Mucosa of gallbladder (tissue), 1 donor: ENCODE data around the gene INSL3. TPM values are rescaled to one million over a fixed set of nuclear protein-coding genes. Genes with fewer than 3 reads are reported as not detected.
"Not testable (repeated sequence)": the region's sequence is repeated elsewhere in the genome, so short reads cannot be mapped to it uniquely, and the experiment has no call there.

Experiments used
- DNase-seq: peaks from one replicate; pipeline ENCODE4 v3.0.0-alpha.2; 2020; ENCODE audit warnings: low spot score
- total RNA-seq: library from RNA; stranded (reverse); gene quantifications from one replicate; pipeline ENCODE4 v1.2.1, GENCODE V29; 2021
- donor health status: DM: no; HTN: no; CAD: no.

INSL3 gene
- total RNA-seq, 1 donor from 2014 or later = not detected

DNA sequence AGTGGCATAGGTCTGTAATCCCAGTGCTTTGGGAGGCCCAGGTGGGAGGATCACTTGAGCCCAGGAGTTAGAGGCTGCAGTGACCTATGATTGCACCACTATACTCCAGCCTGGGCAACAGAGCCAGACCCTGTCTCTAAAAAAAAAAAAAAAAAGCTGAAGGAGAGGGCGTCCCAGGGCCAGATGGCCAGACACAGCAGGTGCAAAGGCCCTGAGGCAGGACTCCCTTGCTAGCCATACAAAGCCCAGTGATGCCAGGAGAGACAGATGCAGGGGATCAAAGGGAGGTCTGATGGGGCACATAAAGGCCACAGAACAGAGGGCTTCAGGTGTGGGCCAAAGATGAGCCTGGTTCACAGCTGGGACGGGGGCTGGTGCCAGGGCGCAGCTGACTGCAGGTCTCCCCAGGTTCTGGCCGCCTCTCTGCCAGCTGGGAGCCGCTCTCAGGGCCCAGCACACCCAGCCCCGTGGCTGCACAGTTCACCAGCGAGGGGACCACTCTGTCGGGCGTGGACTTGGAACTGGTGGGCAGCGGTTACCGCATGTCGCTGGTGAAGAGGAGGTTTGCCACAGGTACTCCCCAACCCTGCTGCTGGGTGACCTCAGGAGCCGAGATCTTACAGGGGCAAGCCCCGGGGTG is 33.9 kb downstream of the INSL3 start:
- no peak for DNase-seq

DNA sequence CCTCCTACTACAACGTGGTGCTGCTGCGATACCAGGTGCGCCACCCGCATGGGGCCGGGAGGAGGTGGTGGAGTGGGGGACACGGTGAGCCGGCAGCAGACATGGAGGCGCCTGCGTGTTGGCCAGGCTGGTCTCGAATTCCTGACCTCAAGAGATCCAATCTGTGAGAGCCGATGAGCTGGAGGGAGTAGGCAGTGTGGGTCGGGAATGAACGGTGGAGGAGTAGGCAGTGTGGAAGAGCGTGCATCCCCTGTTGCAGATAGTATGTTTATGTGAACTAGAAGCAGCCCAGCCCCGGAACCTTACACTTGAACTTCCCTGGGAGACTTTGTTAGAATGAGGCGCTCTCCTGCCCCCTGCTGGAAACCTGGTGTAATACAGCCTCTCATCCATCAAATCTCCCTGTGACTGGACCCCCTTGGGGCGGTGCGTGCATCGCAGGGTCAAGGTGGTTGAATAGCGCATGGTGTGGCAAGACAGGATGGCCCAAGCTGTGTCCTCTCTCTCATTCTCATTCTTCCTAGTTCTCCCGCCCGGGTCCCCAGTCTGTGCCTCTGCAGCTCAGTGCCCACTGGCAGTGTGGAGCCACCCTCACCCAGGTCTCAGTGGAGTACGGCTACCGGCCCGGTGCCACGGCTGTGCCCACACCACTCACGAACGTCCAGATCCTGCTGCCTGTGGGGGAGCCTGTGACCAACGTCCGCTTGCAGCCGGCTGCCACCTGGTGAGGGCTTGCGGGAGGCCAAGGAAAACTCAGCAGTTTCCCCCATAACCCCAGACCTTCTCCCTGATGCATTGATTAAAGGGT is 36.9 kb downstream of the INSL3 start:
- peak; percentile 66 for DNase-seq

DNA sequence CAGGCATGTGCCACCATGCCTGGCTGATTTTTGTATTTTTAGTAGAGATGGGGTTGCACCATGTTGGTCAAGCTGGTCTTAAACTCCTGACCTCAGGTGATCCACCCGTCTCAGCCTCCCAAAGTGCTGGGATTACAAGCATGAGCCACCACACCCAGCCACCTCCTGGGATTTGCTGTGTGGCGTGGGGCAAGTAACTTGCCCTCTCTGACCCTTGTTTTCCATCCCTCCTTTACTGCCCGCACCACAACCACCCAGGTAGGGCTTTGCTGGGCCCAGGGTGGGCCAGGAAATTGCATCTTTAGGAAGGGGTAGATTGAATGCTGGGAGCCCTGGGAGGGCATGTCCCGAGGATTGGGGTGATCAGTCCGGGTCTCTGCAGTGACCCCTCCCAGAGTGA is 37.6 kb downstream of the INSL3 start:
- DNase-seq = not testable (repeated sequence)

DNA sequence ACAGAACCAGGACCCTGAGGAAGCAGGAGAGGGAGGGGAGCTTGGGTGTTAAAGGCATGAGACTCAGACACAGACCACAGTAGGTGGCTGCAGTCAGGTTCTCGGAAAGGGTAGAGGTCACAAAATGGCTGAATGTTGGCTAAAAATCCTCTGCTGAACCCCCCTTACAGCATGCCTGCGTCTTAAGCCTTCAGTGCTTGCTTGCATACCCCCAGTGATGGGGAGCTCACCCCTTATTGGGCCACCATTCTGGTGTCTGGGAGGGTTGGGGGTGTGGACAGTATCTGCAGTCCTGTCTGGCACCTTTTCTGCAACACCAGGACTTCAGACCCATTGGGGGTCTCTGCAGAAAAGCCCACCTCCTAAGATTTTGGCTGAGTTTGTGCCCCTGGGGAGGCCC is 40.5 kb downstream of the INSL3 start:
- DNase-seq = no peak

DNA sequence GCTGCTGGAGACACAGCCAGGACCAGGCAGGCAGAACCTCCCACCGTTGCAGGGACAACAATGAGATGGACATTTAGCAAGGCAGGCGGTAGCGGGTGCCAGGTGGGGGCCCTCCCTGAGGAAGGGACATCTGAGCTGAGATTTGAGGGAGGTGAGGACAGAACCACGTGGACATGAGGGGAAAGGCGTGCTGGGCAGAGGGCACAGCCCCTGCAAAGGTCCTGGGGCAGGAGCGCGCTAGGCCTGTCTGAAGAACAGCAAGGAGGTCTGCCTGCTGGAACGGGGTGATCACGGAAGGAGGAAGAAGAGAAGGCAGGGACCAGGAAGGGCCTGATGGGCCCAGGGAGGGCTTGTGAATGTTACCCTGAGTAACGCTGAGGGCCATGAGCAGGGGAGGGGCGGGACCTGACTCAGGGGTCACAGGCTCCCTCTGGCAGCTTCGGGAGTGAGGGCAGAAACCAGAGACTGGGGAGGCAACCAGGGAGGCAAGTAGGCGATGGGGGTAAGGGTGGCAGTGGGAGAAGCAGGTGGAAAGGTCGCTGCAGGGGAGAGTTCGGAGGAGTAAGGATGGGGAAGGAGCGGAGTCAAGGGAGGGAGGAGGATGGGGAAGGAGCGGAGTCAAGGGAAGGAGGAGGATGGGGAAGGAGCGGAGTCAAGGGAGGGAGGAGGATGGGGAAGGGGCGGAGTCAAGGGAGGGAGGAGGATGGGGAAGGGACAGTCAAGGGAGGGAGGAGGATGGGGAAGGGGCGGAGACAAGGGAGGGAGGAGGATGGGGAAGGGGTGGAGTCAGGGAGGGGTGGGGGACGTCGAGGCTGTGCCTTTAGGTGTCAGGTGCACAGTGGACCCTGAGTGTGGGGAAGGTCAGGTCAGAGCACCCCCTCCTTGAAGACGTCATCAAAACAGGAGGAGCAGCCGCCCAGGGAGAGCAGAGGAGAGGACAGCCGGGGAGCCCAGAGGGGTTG is 42.1 kb downstream of the INSL3 start:
- DNase-seq = peak; percentile 59

DNA sequence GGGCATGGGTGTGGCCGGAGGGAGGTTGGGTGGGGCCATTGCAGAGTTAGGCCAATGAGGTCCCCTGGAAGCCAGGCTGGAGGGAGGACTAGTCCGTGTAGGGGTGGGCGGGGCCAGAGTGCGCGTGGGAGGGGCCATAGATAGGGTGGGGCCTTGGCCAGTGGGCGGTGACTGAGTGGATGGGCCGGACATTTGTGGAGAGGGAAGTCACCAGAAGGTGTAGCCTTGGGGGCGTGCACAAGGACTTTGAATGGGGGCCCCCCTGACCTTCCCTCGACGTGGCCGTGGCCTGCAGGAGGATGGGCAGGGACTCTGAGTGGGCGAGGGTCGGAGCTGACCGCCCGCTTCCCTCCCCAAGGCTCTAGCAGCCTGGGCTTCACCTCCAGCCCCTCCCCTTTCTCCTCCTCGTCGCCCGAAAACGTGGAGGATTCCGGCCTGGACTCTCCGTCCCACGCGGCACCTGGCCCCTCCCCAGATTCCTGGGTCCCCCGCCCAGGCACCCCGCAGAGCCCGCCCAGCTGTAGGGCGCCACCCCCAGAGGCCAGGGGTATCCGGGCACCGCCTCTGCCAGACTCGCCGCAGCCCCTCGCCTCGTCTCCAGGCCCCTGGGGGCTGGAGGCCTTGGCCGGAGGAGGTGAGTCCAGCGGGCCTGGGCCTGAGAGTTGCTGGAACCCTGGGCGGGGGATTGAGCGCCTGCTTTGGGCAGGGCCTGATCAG is 42.9 kb downstream of the INSL3 start:
- DNase-seq = peak; percentile 73

DNA sequence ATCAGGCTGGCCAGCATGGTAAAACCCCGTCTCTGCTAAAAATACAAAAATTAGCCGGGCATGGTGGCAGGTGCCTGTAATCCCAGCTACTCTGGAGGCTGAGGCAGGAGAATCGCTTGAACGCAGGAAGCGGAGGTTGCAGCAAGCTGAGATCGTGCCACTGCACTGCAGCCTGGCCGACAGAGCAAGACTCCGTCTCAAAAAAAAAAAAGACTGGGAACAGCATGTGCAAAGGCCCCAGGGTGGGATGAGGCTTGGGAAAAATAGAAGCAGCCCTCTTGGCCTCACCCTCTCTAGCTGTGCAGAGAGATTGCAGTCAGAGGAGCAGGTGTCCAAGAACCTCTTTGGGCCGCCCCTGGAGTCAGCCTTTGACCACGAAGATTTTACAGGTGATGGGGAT is 43.5 kb downstream of the INSL3 start:
- DNase-seq = not testable (repeated sequence)

DNA sequence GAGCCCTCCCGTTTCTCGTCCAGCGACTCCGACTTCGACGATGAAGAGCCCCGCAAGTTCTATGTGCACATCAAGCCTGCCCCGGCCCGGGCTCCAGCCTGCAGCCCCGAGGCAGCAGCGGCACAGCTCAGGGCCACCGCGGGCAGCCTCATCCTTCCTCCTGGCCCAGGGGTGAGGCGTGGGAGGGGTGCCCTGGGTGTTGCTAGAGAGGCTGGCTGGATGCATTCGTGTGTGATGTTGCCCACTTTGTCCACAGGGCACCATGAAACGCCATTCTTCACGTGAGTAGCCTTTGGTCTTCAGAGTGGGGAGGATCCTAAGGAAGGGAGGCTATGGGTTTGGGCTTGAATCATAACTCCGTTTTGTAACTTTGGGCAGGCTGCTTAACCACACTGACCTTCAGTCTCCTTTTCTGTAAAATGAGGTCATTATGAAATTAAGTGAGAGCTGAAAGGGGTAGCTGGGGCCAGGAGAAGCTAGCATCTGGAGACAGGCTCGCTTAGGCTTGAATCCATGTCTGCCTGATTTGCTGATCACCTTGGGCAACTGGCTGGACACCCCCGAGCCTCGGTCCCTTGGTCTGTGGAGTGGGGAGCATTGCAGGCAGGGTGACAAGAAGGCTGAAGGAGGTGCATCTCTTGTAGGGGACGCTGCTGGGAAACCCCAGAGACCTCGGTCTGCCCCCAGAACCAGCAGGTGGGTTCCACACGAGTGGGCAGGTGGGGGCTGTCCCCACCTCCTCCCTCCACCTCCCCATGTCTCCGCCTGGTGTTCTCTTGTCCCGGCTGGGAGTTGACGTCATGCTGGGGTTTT is 45.1 kb downstream of the INSL3 start:
- DNase-seq = no peak

DNA sequence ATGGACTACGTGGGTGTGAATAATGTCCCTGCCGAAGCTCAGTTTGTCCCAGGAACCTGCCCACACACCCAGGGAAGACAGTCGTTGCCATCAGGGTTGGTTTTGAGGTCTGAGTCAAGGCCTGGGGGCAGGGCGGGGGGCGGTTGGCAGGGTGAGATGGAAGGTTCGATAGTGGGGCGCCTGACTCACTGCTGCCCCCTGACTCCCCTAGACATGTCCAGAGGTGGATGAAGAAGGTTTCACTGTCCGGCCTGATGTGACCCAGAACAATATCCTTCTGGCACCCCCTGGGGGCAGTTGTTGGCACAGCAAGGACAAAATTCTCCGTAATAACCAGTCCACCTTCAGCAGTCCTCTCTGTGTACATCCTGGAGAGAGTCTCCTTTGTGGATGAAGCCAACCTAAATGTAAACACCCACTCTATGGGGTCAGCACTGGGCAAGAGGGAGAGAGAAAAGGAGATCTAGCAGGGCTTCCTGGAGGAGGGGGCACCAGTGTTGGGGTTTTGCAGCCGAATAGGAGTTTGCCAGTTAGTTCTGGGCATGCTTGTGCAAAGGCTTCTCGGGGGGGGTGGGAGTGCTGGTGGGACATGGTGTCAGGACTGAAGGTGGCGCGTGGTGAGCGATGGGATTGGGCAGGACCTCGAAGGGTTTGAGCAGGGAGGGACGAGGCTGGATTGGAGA is 45.9 kb downstream of the INSL3 start:
- no peak for DNase-seq

DNA sequence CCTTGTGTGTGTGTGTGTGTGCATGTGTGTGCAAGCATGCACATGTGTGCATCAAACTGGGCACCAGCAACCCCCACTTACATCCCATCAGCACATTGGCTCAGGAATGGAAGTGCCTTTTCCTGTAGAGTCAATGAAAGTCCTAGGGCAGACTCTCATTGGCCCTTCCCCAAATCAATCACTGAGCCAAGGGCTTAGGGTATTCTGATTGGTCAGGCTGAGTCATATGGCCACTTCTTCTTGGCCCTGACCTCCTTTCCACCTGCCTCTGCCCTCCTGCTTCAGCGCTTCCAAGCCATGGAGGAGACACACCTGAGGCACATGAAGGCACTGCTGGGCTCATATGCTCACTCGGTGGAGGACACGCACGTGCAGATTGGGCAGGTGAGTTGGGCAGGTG is 49.1 kb downstream of the INSL3 start:
- no peak for DNase-seq

DNA sequence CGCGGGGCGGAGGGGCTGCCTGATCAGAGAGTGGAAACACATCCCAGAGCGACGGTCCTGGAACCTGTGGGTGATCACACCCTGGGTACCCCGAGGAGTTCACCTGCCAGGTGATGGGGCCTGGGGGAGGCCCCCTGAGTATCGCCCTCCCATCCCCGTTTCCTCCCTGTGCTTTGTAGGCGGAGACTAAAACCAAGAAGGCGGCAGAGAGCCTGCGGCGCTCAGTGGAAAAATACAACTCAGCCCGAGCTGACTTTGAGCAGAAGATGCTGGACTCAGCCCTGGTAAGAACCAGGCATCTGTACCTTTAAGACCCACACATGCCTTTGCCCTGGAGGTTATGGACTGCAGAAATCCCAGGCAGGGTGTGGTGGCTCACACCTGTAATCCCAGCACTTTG is 50.7 kb downstream of the INSL3 start:
- DNase-seq = no peak

DNA sequence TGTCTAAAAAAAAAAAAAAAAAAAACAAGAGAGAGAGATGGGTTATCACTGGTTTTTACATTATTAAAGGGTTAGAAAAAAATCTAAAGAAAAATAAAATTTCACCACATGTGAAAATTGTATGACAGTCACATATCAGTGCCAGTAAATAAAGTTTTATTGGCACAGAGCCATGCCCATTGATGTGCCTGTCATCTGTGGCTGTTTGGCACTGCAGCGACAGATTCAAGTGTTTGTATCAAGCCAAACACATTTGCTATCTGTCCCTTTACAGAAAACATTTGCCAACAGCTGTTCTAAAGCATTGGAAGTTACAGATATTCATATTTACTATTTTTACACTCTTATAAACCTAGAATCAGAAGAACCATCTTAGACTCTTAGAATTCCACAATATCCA is 53.8 kb downstream of the INSL3 start:
- DNase-seq = no peak

DNA sequence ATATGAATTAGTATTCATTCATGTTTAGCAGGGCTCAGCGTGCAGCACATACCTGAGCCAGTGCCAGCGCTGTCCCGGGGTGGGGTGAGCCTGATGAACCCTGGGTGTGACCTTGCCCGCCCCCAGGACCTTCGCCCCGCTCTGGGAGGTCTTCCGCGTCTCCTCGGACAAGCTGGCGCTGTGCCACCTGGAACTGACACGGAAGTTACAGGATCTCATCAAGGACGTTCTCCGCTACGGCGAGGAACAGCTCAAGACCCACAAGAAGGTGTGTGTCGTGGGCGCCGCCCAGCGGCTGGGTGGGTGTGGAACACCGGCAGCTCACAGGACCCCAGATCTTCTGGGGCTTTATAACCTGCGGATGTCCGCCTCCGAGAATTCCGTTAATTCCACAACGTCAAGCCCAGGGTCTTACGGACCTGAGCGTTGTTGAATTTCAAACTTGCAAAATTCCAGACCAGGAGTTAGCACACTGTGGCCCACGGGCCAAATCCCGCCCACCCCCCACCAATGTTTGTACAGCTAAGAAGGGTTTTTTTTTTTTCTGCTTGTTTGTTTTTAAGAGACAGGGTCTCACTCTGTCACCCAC is 54.7 kb downstream of the INSL3 start:
- peak; percentile 92 for DNase-seq

Other genes starting within 250 kb of the INSL3 start
- gene UNC13A, start 133.2 kb downstream of the INSL3 start, total RNA-seq = 0.78 TPM
- gene MAP1S, start 102.0 kb downstream of the INSL3 start, total RNA-seq = 92.3 TPM
- 19.8 TPM for gene FCHO1, start 70.0 kb downstream of the INSL3 start, total RNA-seq
- 243 TPM for gene B3GNT3, start 26.4 kb downstream of the INSL3 start, total RNA-seq
- gene JAK3, start 26.5 kb upstream of the INSL3 start, total RNA-seq = 13.4 TPM
- 1,253 TPM for gene RPL18A, start 38.4 kb upstream of the INSL3 start, total RNA-seq
- not detected for gene SLC5A5, start 50.4 kb upstream of the INSL3 start, total RNA-seq
- 68.3 TPM for gene CCDC124, start 111.5 kb upstream of the INSL3 start, total RNA-seq
- gene KCNN1, start 145.6 kb upstream of the INSL3 start, total RNA-seq = 1.6 TPM
- 53.9 TPM for gene ARRDC2, start 186.7 kb upstream of the INSL3 start, total RNA-seq